HG03558 (cell line): ENCODE measurements around the gene TIMM8B.
"Not testable (repeated sequence)": the region's sequence is repeated elsewhere in the genome, so short reads cannot be mapped to it uniquely, and the experiment has no call there.

Experiments
- ATAC-seq: cut with Tn5 transposase; IDR thresholded peaks from one replicate; pipeline ENCODE4 v1.9.1; 2021; ENCODE audit warnings: moderate number of reproducible peaks; ENCODE audit not compliant: unreplicated experiment; ENCODE audit errors: extremely low read depth

Gene TIMM8B, protein sequence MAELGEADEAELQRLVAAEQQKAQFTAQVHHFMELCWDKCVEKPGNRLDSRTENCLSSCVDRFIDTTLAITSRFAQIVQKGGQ

DNA sequence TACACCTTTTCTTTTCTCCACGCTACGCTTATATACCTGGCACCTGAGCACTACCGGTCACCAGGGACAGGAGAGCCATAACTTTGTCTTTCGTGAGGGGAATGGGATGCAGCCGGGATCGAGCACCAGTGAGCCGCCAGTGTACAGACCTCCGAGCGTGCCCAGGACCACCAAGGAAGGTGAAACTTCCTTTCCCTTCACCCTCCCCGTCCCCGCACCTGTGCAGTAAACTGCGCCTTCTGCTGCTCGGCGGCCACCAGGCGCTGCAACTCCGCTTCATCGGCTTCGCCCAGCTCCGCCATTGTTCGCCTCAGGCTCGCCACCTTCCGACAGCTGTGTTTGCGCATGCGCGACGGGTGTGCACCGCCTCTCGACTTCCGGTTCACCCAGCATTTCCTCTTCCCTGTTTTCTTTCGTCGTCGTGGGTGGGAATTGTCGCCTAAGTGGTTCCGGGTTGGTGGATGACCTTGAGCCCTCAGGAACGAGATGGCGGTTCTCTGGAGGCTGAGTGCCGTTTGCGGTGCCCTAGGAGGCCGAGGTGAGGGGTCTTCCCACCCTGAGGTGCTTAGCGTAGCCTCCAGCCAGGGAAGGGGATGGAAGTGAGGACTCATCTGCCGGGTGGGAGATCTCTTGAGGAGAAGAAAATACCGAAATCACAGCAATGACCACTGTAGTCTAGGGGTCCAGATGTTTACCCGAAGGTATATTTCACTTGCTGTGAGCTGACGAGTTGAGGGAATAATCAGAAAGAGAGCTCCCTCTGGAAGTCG lies at the start of gene TIMM8B, which contains the start of gene SDHD:
Gene TIMM8B (minus strand): TSS at position 335 of the 770 bp plus-strand sequence. CDS start 33 bp downstream, at position 302.
Gene SDHD (plus strand): TSS at position 452 of the 770 bp plus-strand sequence. CDS start 35 bp downstream, at position 487.
- peak; percentile 58 for ATAC-seq

DNA sequence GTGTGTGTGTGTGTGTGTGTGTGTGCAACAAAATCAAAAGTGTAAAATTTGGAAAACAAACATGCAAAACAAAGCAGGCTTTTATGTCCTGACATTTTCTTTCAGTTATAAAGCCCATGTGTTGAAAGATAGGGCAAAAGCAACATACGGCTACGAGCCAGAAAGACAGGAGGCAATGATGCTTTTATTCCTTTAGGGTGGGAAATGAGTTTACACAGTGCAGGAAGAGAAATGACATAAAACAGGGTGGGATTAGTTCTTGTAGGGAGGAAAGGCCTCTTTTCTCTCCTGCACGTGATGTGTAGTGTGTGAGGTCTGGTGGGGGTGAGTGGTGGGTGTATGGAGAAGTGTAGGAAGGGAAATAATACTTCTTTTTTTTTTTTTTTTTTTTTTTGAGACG lies 47.9 kb upstream of the TIMM8B start:
- ATAC-seq = no peak

- no peak for ATAC-seq
Measured at GRCh38 chr11:112132737-112133136, 46.2 kb upstream of the TIMM8B start.

- no peak for ATAC-seq
Measured at GRCh38 chr11:112129656-112130055, 43.1 kb upstream of the TIMM8B start.

GRCh38 chr11:112128483-112129121 lies 42.0 kb upstream of the TIMM8B start:
- ATAC-seq = no peak

GRCh38 chr11:112127056-112127455 lies 40.5 kb upstream of the TIMM8B start:
- ATAC-seq = no peak

DNA sequence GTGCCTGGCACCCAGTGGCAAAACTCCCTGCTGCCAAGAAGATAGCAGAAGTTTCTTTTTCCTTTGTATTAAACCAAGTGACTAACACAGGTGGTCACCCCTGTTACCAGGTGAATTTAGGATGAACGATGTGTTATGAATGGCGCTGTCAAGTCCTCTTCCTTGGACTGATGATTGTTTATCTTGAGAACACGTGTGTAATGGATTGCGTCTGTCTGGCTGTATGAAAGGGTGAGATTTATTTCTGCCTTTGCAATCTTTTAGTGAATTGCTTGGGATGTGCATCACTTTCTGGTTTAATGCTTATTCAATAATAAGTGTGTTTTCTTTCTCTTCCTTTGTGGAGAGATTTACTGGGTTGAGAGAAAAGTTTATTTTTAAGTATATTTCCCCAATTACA lies 36.6 kb upstream of the TIMM8B start:
- no peak for ATAC-seq

GRCh38 chr11:112121981-112122615 lies 35.5 kb upstream of the TIMM8B start:
- ATAC-seq = no peak

- no peak for ATAC-seq
Measured at GRCh38 chr11:112118176-112118575, 31.6 kb upstream of the TIMM8B start.

DNA sequence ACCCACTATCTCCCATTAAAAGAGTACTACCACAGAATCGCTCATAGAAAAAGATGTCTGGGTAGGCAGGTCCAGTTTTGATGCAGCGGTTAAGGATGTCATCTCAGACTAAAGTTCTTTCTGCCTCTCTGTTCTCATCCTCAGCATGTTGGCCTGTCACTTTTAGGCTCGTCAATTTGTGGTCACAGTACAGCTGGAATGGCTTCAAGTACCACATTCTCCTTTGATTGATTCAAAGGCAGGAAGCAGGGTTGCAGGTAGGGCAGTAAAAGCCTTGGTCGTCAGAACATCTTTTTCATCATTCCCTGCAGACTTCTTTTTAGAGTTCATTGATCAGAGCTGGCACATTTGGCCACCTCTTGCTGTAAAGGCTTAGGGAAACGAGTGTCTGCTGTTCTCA lies 28.8 kb upstream of the TIMM8B start:
- ATAC-seq = no peak

GRCh38 chr11:112114460-112114859 lies 27.9 kb upstream of the TIMM8B start:
- no peak for ATAC-seq

DNA sequence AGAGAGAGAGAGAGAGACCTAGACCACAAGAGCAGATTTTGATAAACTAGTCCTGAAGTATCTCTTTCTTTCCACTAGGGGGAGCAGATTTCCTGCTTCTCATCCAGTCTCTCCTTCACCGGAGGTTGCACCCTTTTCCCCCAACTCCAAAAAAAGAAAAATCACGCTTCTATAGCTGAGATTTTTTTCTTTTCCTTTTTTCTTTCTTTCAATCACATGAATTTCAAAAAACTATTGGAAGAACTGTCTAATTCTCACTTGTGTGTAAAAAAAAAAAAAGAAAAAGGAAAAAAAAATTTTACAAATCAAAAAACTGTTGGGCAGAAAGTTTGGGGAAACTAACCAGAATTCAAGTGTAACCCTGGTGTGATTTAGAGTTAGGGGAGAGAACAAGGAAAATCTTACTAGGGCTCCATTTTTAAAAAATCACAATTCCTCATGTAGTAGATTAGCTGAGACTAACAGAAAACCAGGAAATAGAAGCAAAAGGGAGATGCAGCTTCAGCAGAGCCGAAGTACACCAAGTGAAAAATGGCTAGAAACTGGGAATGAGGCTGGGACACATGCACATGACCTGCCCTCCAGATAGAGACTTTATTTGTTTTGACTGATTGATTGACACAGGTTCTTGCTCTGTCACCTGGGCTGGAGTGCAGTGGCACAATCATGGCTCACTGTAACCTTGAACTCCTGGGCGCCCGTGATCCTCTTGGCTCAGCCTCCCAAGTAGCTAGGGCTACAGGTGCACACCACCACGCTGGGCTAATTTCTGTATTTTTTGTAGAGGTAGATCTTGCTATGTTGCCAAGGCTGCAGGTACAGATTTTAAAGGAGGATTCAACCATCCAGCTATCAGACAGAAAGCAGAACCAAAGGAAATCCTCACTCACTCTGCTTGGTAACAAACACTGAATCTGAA lies 27.2 kb upstream of the TIMM8B start:
- no peak for ATAC-seq

GRCh38 chr11:112106070-112106469 lies 19.5 kb upstream of the TIMM8B start:
- no peak for ATAC-seq

DNA sequence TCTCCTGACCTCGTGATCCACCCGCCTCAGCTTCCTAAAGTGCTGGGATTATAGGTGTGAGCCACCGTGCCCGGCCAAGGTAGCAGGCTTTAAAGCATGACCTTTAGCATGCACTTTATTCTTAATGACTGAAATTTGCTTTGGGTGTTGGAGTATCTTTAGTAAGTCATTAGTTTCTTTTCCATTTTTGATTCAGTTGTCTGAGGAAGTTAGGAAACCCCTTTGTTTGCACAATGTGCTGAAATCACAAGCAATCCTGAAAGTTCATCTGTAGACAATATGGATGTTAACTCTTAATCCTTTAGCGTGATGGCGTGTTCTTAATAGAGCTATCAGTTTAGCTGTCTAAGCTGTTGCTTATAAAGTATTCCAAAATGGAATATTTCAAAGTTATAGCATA lies 16.9 kb upstream of the TIMM8B start:
- no peak for ATAC-seq

DNA sequence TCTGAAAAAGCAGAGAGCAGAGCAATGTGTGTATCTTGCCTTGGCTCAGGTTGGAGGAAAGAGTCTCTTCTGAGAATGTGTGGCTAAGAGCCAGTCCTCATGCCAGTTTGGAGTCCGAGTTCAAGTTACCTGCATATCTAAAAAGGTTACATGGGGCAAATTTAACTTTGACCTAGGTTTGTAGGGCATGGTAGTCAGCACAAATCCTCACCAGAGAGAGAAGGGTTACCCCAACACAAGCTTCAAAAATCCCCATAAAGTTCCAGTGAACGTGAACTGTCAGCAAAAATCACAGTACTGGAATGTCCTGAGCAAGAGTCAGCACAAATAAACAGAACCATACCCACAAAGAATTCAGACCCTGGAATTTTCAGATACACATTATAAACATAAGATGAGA lies 13.9 kb upstream of the TIMM8B start:
- ATAC-seq = no peak

- no peak for ATAC-seq
Measured at GRCh38 chr11:112097734-112098528, 11.4 kb upstream of the TIMM8B start.

- ATAC-seq = no peak
Measured at GRCh38 chr11:112096194-112096593, 9.6 kb upstream of the TIMM8B start.

DNA sequence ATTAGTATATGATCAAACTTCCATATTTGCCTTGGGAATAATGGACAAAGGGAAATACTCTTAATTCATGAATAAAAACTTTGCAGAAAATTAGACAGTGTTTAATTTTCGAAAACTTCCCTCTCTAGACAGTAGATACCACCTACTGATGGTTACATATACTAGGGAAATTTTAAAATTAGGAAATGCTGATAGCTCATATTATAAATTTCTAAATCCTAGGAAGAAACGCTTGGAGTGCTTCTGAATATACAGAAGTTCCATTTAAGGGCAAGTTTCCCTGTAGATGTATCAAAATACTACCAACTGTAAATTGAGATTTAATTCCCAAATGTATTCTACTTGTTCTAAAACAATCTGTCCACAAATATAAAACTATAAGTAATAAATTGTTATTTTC lies 8.7 kb upstream of the TIMM8B start:
- ATAC-seq = not testable (repeated sequence)

- ATAC-seq = no peak
Measured at GRCh38 chr11:112087212-112087611, 656 bp upstream of the TIMM8B start.
